ENCODE data around the gene ESPN.
"Not testable (repeated sequence)": the region's sequence is repeated elsewhere in the genome, so short reads cannot be mapped to it uniquely, and the experiment has no call there.

The ESPN gene

DNA sequence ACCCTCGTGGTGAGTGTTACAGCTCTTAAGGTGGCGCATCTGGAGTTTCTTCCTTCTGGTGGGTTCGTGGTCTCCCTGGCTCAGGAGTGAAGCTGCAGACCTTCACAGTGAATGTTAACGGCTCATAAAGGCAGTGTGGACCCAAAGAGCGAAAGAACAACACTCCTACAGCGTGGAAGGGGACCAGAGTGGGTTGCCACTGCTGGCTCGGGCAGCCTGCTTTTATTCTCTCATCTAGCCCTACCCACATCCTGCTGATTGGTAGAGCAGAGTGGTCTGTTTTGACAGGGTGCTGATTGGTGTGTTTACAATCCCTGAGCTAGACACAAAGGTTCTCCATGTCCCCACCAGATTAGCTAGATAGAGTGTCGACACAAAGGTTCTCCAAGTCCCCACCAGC lies 29.4 kb upstream of the ESPN start:
- H3K36me3 ChIP-seq (ENCODE audit: control insufficient read depth in 2 of 2, insufficient read depth in 1 of 2, low read length in 2 of 2); H3K4me3 ChIP-seq (ENCODE audit: low read depth, low read length); H3K27ac ChIP-seq (ENCODE audit: extremely low read depth, low read depth, low read length); H3K9me3 ChIP-seq (ENCODE audit: control insufficient read depth, insufficient read depth, low read depth, low read length); H3K4me1 ChIP-seq (ENCODE audit: control insufficient read depth, insufficient read depth, low read length): not testable (repeated sequence)
- ChIA-PET POLR2A (interaction anchor here (1.3 kb wide), 1 partner anchor 28 kb away, joined by 3 read pairs; no protein-coding TSS in a partner anchor), CTCF (interaction anchor here (0.6 to 6.1 kb wide), 7 partner anchors 10 to 157 kb away, joined by 3 to 77 read pairs (median 4); no protein-coding TSS in a partner anchor)

DNA sequence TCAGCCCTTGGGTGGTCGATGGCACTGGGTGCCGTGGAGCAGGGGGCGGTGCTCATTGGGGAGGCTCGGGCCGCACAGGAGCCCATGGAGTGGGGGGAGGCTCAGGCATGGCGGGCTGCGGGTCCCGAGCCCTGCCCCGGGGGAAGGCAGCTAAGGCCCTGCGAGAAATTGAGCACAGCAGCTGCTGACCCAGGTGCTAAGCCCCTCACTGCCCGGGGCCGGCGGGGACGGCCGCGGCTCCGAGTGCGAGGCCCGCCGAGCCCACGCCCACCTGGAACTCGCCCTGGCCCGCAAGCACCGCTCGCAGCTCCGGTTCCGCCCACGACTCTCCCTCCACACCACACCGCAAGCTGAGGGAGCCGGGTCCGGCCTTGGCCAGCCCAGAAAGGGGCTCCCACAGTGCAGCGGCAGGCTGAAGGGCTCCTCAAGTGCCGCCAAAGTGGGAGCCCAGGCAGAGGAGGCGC lies 28.8 kb upstream of the ESPN start:
- POLR2A ChIA-PET; H3K27ac ChIP-seq (ENCODE audit: extremely low read depth, low read depth, low read length); H3K36me3 ChIP-seq (ENCODE audit: control insufficient read depth in 2 of 2, insufficient read depth in 1 of 2, low read length in 2 of 2); H3K9me3 ChIP-seq (ENCODE audit: control insufficient read depth, insufficient read depth, low read depth, low read length); H3K4me3 ChIP-seq (ENCODE audit: low read depth, low read length); H3K4me1 ChIP-seq (ENCODE audit: control insufficient read depth, insufficient read depth, low read length): not testable (repeated sequence)
- CTCF ChIA-PET, result interaction anchor here (0.7 to 6.1 kb wide), 5 partner anchors 15 to 157 kb away, joined by 3 to 77 read pairs (median 4); no protein-coding TSS in a partner anchor
- TF ChIP-seq ZBTB8A (tag by site-specific recombination; IDR thresholded peaks at IDR 0.05), result peak; percentile 52

DNA sequence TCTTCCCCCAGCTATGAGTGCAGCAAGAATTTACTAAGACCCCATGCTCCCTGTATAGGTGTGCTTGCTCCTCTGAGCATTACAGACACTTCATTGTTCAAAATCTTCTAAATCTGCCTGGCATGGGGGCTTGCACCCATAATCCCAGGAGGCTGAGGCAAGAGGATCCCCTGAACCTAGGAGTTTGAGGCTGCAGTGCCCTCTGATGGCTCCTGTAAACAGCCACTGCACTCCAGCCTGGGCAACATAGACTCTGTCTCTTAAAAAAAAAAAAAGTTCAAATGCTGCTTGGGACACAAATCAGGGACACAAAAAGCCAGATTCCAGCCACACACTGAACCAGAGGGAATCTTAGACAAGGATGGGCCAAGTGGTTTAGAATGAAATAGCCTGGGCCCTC lies 27.6 kb upstream of the ESPN start:
- H3K9me3 ChIP-seq (ENCODE audit: control insufficient read depth, insufficient read depth, low read depth, low read length), result no peaks in the 10 kb centered on the region
- peaks cover 4% of the 10 kb centered on the region; the same call in 1 of the 2 replicates for H3K4me1 ChIP-seq (ENCODE audit: control insufficient read depth, insufficient read depth, low read length)
- POLR2A ChIA-PET, result no interaction called here
- TF ChIP-seq, protein P1, sequence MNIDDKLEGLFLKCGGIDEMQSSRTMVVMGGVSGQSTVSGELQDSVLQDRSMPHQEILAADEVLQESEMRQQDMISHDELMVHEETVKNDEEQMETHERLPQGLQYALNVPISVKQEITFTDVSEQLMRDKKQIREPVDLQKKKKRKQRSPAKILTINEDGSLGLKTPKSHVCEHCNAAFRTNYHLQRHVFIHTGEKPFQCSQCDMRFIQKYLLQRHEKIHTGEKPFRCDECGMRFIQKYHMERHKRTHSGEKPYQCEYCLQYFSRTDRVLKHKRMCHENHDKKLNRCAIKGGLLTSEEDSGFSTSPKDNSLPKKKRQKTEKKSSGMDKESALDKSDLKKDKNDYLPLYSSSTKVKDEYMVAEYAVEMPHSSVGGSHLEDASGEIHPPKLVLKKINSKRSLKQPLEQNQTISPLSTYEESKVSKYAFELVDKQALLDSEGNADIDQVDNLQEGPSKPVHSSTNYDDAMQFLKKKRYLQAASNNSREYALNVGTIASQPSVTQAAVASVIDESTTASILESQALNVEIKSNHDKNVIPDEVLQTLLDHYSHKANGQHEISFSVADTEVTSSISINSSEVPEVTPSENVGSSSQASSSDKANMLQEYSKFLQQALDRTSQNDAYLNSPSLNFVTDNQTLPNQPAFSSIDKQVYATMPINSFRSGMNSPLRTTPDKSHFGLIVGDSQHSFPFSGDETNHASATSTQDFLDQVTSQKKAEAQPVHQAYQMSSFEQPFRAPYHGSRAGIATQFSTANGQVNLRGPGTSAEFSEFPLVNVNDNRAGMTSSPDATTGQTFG (tag by site-specific recombination; IDR thresholded peaks at IDR 0.05; ENCODE audit: borderline replicate concordance), result no peak
- TF ChIP-seq, protein P2, sequence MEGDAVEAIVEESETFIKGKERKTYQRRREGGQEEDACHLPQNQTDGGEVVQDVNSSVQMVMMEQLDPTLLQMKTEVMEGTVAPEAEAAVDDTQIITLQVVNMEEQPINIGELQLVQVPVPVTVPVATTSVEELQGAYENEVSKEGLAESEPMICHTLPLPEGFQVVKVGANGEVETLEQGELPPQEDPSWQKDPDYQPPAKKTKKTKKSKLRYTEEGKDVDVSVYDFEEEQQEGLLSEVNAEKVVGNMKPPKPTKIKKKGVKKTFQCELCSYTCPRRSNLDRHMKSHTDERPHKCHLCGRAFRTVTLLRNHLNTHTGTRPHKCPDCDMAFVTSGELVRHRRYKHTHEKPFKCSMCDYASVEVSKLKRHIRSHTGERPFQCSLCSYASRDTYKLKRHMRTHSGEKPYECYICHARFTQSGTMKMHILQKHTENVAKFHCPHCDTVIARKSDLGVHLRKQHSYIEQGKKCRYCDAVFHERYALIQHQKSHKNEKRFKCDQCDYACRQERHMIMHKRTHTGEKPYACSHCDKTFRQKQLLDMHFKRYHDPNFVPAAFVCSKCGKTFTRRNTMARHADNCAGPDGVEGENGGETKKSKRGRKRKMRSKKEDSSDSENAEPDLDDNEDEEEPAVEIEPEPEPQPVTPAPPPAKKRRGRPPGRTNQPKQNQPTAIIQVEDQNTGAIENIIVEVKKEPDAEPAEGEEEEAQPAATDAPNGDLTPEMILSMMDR (tag by site-specific recombination; IDR thresholded peaks at IDR 0.05), result peak; percentile 67
- H3K4me3 ChIP-seq (ENCODE audit: low read depth, low read length), result no peak overlapping the region
- no peaks in the 10 kb centered on the region for H3K36me3 ChIP-seq (ENCODE audit: control insufficient read depth in 2 of 2, insufficient read depth in 1 of 2, low read length in 2 of 2)
- CTCF ChIA-PET, result interaction anchor here (0.5 to 6.1 kb wide), 7 partner anchors 8 to 150 kb away, joined by 3 to 77 read pairs (median 4); no protein-coding TSS in a partner anchor
- no peak overlapping the region for H3K27ac ChIP-seq (ENCODE audit: extremely low read depth, low read depth, low read length)

DNA sequence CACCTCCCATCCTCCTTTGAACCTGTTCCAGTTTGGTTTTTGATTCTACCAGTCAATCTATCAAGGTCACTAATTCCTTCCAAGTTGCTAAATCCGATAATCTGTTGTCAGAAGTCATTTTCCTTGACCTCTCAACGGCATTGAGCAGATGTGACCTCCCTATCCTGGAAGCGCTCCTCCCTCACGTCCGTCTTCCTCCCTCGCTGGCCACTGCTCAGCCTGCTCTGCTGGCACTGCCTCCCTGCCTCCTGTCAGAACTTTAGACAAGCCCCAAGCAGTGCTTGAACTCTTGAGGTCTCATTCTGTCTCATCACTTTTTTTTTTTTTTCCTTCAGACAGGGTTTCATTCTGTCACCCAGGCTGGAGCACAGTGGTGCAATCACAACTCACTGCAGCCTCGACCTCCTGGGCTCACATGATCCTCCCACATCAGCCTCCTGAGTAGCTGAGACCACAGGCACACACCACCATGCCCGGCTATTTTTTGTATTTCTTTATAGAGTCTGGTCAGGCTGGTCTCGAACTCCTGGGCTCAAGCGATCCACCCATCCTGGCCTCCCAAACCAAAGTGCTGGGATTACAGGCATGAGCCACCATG lies 26.6 kb upstream of the ESPN start:
- ChIA-PET CTCF (interaction anchor here (0.7 to 9.4 kb wide), 5 partner anchors 26 to 151 kb away, joined by 3 to 77 read pairs (median 6); no protein-coding TSS in a partner anchor), POLR2A (no interaction called here)
- Histone ChIP-seq H3K4me1 (ENCODE audit: control insufficient read depth, insufficient read depth, low read length) (peaks cover 4% of the 10 kb centered on the region; the same call in 1 of the 2 replicates), H3K4me3 (ENCODE audit: low read depth, low read length) (no peak overlapping the region), H3K9me3 (ENCODE audit: control insufficient read depth, insufficient read depth, low read depth, low read length) (no peaks in the 10 kb centered on the region), H3K27ac (ENCODE audit: extremely low read depth, low read depth, low read length) (no peak overlapping the region), H3K36me3 (ENCODE audit: control insufficient read depth in 2 of 2, insufficient read depth in 1 of 2, low read length in 2 of 2) (no peaks in the 10 kb centered on the region)
- TF ChIP-seq ZNF555 (tag by site-specific recombination; conservative IDR thresholded peaks at IDR 0.05), result no peak
- TF ChIP-seq ZSCAN30 (tag by site-specific recombination; IDR thresholded peaks at IDR 0.05), result no peak
- TF ChIP-seq ZNF19 (tag by site-specific recombination; IDR thresholded peaks at IDR 0.05; ENCODE audit: low read depth), result no peak
- no peak for TF ChIP-seq ZNF596 (tag by site-specific recombination; IDR thresholded peaks at IDR 0.05)
- TF ChIP-seq, protein P3, sequence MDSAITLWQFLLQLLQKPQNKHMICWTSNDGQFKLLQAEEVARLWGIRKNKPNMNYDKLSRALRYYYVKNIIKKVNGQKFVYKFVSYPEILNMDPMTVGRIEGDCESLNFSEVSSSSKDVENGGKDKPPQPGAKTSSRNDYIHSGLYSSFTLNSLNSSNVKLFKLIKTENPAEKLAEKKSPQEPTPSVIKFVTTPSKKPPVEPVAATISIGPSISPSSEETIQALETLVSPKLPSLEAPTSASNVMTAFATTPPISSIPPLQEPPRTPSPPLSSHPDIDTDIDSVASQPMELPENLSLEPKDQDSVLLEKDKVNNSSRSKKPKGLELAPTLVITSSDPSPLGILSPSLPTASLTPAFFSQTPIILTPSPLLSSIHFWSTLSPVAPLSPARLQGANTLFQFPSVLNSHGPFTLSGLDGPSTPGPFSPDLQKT (IDR thresholded peaks at IDR 0.05; ENCODE audit: borderline replicate concordance, low read depth, low read length), result no peak
- no peak for TF ChIP-seq ZBTB7A (tag by site-specific recombination; IDR thresholded peaks at IDR 0.05; ENCODE audit: low read depth)
- TF ChIP-seq HOXC10 (CRISPR knock-in tag; IDR thresholded peaks at IDR 0.05), result no peak
- TF ChIP-seq KLF16 (tag by site-specific recombination; IDR thresholded peaks at IDR 0.05), result no peak
- no peak for TF ChIP-seq ZNF23 (tag by site-specific recombination; IDR thresholded peaks at IDR 0.05; ENCODE audit: borderline replicate concordance)
- TF ChIP-seq ZNF514 (tag by site-specific recombination; IDR thresholded peaks at IDR 0.05), result no peak
- no peak for TF ChIP-seq YY1 (tag by site-specific recombination; IDR thresholded peaks at IDR 0.05)
- no peak for TF ChIP-seq ZNF174 (tag by site-specific recombination; IDR thresholded peaks at IDR 0.05)
- TF ChIP-seq, protein P4, sequence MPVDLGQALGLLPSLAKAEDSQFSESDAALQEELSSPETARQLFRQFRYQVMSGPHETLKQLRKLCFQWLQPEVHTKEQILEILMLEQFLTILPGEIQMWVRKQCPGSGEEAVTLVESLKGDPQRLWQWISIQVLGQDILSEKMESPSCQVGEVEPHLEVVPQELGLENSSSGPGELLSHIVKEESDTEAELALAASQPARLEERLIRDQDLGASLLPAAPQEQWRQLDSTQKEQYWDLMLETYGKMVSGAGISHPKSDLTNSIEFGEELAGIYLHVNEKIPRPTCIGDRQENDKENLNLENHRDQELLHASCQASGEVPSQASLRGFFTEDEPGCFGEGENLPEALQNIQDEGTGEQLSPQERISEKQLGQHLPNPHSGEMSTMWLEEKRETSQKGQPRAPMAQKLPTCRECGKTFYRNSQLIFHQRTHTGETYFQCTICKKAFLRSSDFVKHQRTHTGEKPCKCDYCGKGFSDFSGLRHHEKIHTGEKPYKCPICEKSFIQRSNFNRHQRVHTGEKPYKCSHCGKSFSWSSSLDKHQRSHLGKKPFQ (tag by site-specific recombination; IDR thresholded peaks at IDR 0.05), result no peak
- TF ChIP-seq ZNF473 (tag by site-specific recombination; IDR thresholded peaks at IDR 0.05), result no peak
- TF ChIP-seq ZNF175 (tag by site-specific recombination; IDR thresholded peaks at IDR 0.05), result no peak
